ENCODE results near the gene C10orf90.
"Not testable (repeated sequence)": the region's sequence is repeated elsewhere in the genome, so short reads cannot be mapped to it uniquely, and the experiment has no call there.

Gene C10orf90

GRCh38 chr10:126391192-126391885 lies 279.2 kb downstream of the C10orf90 start:
- Histone ChIP-seq H3K4me1 (ENCODE audit: control insufficient read depth, insufficient read depth, low read length) (peaks cover 9% of the 10 kb centered on the region), H3K27me3 (ENCODE audit: control insufficient read depth, insufficient read depth, low read length) (peaks cover 40% of the 10 kb centered on the region), H3K4me3 (ENCODE audit: low read depth, low read length) (no peak overlapping the region), H3K27ac (ENCODE audit: low read depth, low read length) (no peak overlapping the region), H3K9me3 (ENCODE audit: control insufficient read depth, insufficient read depth, low read length) (no peaks in the 10 kb centered on the region), H3K36me3 (ENCODE audit: control insufficient read depth, insufficient read depth, low read length) (no peaks in the 10 kb centered on the region), H3K9ac (ENCODE audit: low read depth, low read length) (no peak overlapping the region)

GRCh38 chr10:126390324-126390723 lies 280.2 kb downstream of the C10orf90 start:
- Histone ChIP-seq H3K9ac (ENCODE audit: low read depth, low read length) (no peak overlapping the region), H3K36me3 (ENCODE audit: control insufficient read depth, insufficient read depth, low read length) (no peaks in the 10 kb centered on the region), H3K27me3 (ENCODE audit: control insufficient read depth, insufficient read depth, low read length) (peaks cover 46% of the 10 kb centered on the region), H3K4me3 (ENCODE audit: low read depth, low read length) (no peak overlapping the region), H3K4me1 (ENCODE audit: control insufficient read depth, insufficient read depth, low read length) (peaks cover 9% of the 10 kb centered on the region), H3K9me3 (ENCODE audit: control insufficient read depth, insufficient read depth, low read length) (no peaks in the 10 kb centered on the region), H3K27ac (ENCODE audit: low read depth, low read length) (no peak overlapping the region)

GRCh38 chr10:126387931-126388911 lies 282.3 kb downstream of the C10orf90 start, which contains the start of gene ADAM12:
Gene ADAM12 (minus strand): TSS chr10:126388477. CDS start chr10:126388145, 332 bp downstream.
- Histone ChIP-seq H3K27ac (ENCODE audit: low read depth, low read length) (no peak within 1 kb of the TSS), H3K27me3 (ENCODE audit: control insufficient read depth, insufficient read depth, low read length) (peaks cover 46% of the 10 kb centered on the region), H3K9ac (ENCODE audit: low read depth, low read length) (no peak within 1 kb of the TSS), H3K4me1 (ENCODE audit: control insufficient read depth, insufficient read depth, low read length) (peaks cover 9% of the 10 kb centered on the region), H3K36me3 (ENCODE audit: control insufficient read depth, insufficient read depth, low read length) (no peaks in the 10 kb centered on the region), H3K9me3 (ENCODE audit: control insufficient read depth, insufficient read depth, low read length) (no peaks in the 10 kb centered on the region), H3K4me3 (ENCODE audit: low read depth, low read length) (peak within 1 kb of the TSS; percentile 73)

- Histone ChIP-seq H3K36me3 (ENCODE audit: control insufficient read depth, insufficient read depth, low read length) (no peaks in the 10 kb centered on the region), H3K9ac (ENCODE audit: low read depth, low read length) (no peak overlapping the region), H3K27ac (ENCODE audit: low read depth, low read length) (no peak overlapping the region), H3K9me3 (ENCODE audit: control insufficient read depth, insufficient read depth, low read length) (no peaks in the 10 kb centered on the region), H3K4me3 (ENCODE audit: low read depth, low read length) (peak overlapping the region; percentile 73), H3K4me1 (ENCODE audit: control insufficient read depth, insufficient read depth, low read length) (peaks cover 9% of the 10 kb centered on the region), H3K27me3 (ENCODE audit: control insufficient read depth, insufficient read depth, low read length) (peaks cover 46% of the 10 kb centered on the region)
These were observed 283.2 kb downstream of the C10orf90 start for GRCh38 chr10:126387041-126387921.

- H3K9ac ChIP-seq (ENCODE audit: low read depth, low read length) = no peak overlapping the region
- no peaks in the 10 kb centered on the region for H3K9me3 ChIP-seq (ENCODE audit: control insufficient read depth, insufficient read depth, low read length)
- H3K36me3 ChIP-seq (ENCODE audit: control insufficient read depth, insufficient read depth, low read length) = no peaks in the 10 kb centered on the region
- peaks cover 35% of the 10 kb centered on the region for H3K27me3 ChIP-seq (ENCODE audit: control insufficient read depth, insufficient read depth, low read length)
- peaks cover 9% of the 10 kb centered on the region for H3K4me1 ChIP-seq (ENCODE audit: control insufficient read depth, insufficient read depth, low read length)
- H3K4me3 ChIP-seq (ENCODE audit: low read depth, low read length) = no peak overlapping the region
- no peak overlapping the region for H3K27ac ChIP-seq (ENCODE audit: low read depth, low read length)
These were observed 286.1 kb downstream of the C10orf90 start for GRCh38 chr10:126384269-126384873.

- H3K9ac ChIP-seq (ENCODE audit: low read depth, low read length) = no peak overlapping the region
- no peaks in the 10 kb centered on the region for H3K36me3 ChIP-seq (ENCODE audit: control insufficient read depth, insufficient read depth, low read length)
- H3K27me3 ChIP-seq (ENCODE audit: control insufficient read depth, insufficient read depth, low read length) = no peaks in the 10 kb centered on the region
- no peak overlapping the region for H3K4me3 ChIP-seq (ENCODE audit: low read depth, low read length)
- no peaks in the 10 kb centered on the region for H3K4me1 ChIP-seq (ENCODE audit: control insufficient read depth, insufficient read depth, low read length)
- peaks cover 5% of the 10 kb centered on the region for H3K9me3 ChIP-seq (ENCODE audit: control insufficient read depth, insufficient read depth, low read length)
- H3K27ac ChIP-seq (ENCODE audit: low read depth, low read length) = no peak overlapping the region
These were observed 290.0 kb downstream of the C10orf90 start for GRCh38 chr10:126380352-126381076.

- not testable (repeated sequence) for H3K4me3 ChIP-seq (ENCODE audit: low read depth, low read length); H3K4me1 ChIP-seq (ENCODE audit: control insufficient read depth, insufficient read depth, low read length); H3K9ac ChIP-seq (ENCODE audit: low read depth, low read length); H3K36me3 ChIP-seq (ENCODE audit: control insufficient read depth, insufficient read depth, low read length); H3K27ac ChIP-seq (ENCODE audit: low read depth, low read length); H3K27me3 ChIP-seq (ENCODE audit: control insufficient read depth, insufficient read depth, low read length)
- H3K9me3 ChIP-seq (ENCODE audit: control insufficient read depth, insufficient read depth, low read length) = peaks cover 14% of the 10 kb centered on the region
These were observed 291.3 kb downstream of the C10orf90 start for GRCh38 chr10:126379166-126379565.

- Histone ChIP-seq H3K9ac (ENCODE audit: low read depth, low read length) (no peak overlapping the region), H3K27me3 (ENCODE audit: control insufficient read depth, insufficient read depth, low read length) (no peaks in the 10 kb centered on the region), H3K4me3 (ENCODE audit: low read depth, low read length) (no peak overlapping the region), H3K36me3 (ENCODE audit: control insufficient read depth, insufficient read depth, low read length) (no peaks in the 10 kb centered on the region), H3K4me1 (ENCODE audit: control insufficient read depth, insufficient read depth, low read length) (no peaks in the 10 kb centered on the region), H3K9me3 (ENCODE audit: control insufficient read depth, insufficient read depth, low read length) (peaks cover 18% of the 10 kb centered on the region), H3K27ac (ENCODE audit: low read depth, low read length) (no peak overlapping the region)
These were observed 293.5 kb downstream of the C10orf90 start for GRCh38 chr10:126376956-126377355.

GRCh38 chr10:126375926-126376554 lies 294.5 kb downstream of the C10orf90 start:
- Histone ChIP-seq H3K9ac (ENCODE audit: low read depth, low read length) (no peak overlapping the region), H3K27me3 (ENCODE audit: control insufficient read depth, insufficient read depth, low read length) (no peaks in the 10 kb centered on the region), H3K4me3 (ENCODE audit: low read depth, low read length) (no peak overlapping the region), H3K4me1 (ENCODE audit: control insufficient read depth, insufficient read depth, low read length) (no peaks in the 10 kb centered on the region), H3K36me3 (ENCODE audit: control insufficient read depth, insufficient read depth, low read length) (no peaks in the 10 kb centered on the region), H3K9me3 (ENCODE audit: control insufficient read depth, insufficient read depth, low read length) (peaks cover 18% of the 10 kb centered on the region), H3K27ac (ENCODE audit: low read depth, low read length) (no peak overlapping the region)

Data from HUES48 (cell line).